PFSK-1 (cell line): ENCODE results near the gene AKAP7.

Experiments
- FOXP2 ChIP-seq: optimal IDR thresholded peaks from 2 replicates; pipeline ENCODE3; 2011; ENCODE audit warnings: borderline replicate concordance, control low read depth, inconsistent platforms; ENCODE audit not compliant: insufficient read depth; ENCODE audit errors: extremely low read length, extremely low read depth
- POLR2AphosphoS5 ChIP-seq: IDR thresholded peaks from 2 replicates; pipeline ENCODE4 v1.6.1; 2012; ENCODE audit warnings: low read depth, mild to moderate bottlenecking, control low read depth, low read length, moderate library complexity
- REST ChIP-seq, 2 experiments: IDR thresholded peaks; 2 replicates each; pipeline versions ENCODE4 v1.6.1 to v1.8.0; 2011 to 2012; ENCODE audit warnings: low read depth in 2 of 2, low read length in 2 of 2, control low read depth in 1 of 2, inconsistent platforms in 1 of 2, mild to moderate bottlenecking in 1 of 2, moderate library complexity in 1 of 2; ENCODE audit not compliant: insufficient read depth in 1 of 2
- SIN3A ChIP-seq: IDR thresholded peaks from 2 replicates; pipeline ENCODE4 v1.6.1; 2012; ENCODE audit warnings: mild to moderate bottlenecking, low read length, moderate library complexity, borderline replicate concordance; ENCODE audit not compliant: insufficient read depth
- TAF1 ChIP-seq: IDR thresholded peaks from 2 replicates; pipeline ENCODE4 v1.6.1; 2012; ENCODE audit warnings: low read length, control low read depth, borderline replicate concordance; ENCODE audit not compliant: insufficient read depth

DNA sequence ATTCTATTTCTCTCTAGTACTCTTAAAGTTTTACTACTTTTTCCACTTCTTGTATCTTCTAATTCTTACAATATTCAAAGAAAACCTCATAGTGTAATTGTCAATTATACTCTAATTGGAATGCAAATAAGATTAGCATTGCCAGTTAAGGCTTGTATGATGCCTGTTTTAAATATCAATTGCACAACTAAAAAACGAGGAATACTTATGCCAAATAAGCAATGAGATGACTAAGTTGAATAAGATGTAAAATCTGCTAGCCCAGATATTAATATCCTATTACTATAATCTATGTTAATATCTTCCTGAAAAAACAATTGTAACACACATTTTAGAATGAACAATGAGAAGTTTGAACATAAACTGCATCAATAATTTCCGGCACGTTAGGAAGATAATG is 13.3 kb upstream of the AKAP7 start:
- TF ChIP-seq SIN3A: no peak
- TF ChIP-seq POLR2AphosphoS5: no peak
- no peak for TF ChIP-seq REST (IDR thresholded peaks at IDR 0.05; ENCODE audit: insufficient read depth in 1 of 2, low read depth in 2 of 2, low read length in 2 of 2)
- TF ChIP-seq TAF1: no peak
- no peak for TF ChIP-seq FOXP2
